Esophagus muscularis mucosa (tissue), 4 donors: ENCODE results near the gene DES. TPM values are rescaled to one million over a fixed set of nuclear protein-coding genes. Genes with fewer than 3 reads are reported as not detected.

Experiments
- DNase-seq: peaks from one replicate; pipeline ENCODE4 v3.0.0-alpha.2; 2017; ENCODE audit errors: extremely low spot score
- H3K27ac ChIP-seq, 4 donors: fragments of 200-600 bp; sonication (generic); replicated peaks in 1 of 4; 1 replicate in 3 of 4; 2 replicates in 1 of 4; pipeline ENCODE4 v1.5.1; 2016 to 2019; ENCODE audit warnings: mild to moderate bottlenecking in 1 of 4
- H3K27me3 ChIP-seq, 4 donors: fragments of 200-600 bp; sonication (generic); one replicate each; pipeline versions ENCODE4 v1.5.1 to v1.6.0; 2016 to 2019
- H3K36me3 ChIP-seq, 4 donors: fragments of 200-600 bp; sonication (generic); one replicate each; pipeline ENCODE4 v1.5.1; 2016 to 2019
- H3K4me1 ChIP-seq, 4 donors: fragments of 200-600 bp; sonication (generic); one replicate each; pipeline ENCODE4 v1.5.1; 2016 to 2019
- H3K4me3 ChIP-seq, 4 donors: fragments of 200-600 bp; sonication (generic); 1 replicate in 2 of 4; 2 replicates in 2 of 4; pipeline ENCODE4 v1.5.1; 2016 to 2019; ENCODE audit warnings: mild to moderate bottlenecking in 4 of 4, moderate library complexity in 1 of 4
- H3K9me3 ChIP-seq, 4 donors: fragments of 200-600 bp; sonication (generic); 1 replicate in 3 of 4; 2 replicates in 1 of 4; pipeline ENCODE4 v1.5.1; 2016 to 2019
- CTCF ChIP-seq, 3 experiments: fragments of 200-600 bp in 2 of 3; fragments of 450-650 bp in 1 of 3; sonication (generic) in 2 of 3; IDR thresholded peaks; one replicate each; pipeline ENCODE4 v1.5.1; 2017 to 2019; ENCODE audit warnings: antibody characterized with exemption in 3 of 3, mild to moderate bottlenecking in 2 of 3, moderate library complexity in 1 of 3
- EP300 ChIP-seq: sonication (generic); formaldehyde crosslinking; IDR thresholded peaks from one replicate; pipeline ENCODE4 v1.6.1; 2017; ENCODE audit warnings: antibody characterized with exemption
- POLR2A ChIP-seq: fragments of 450-650 bp; IDR thresholded peaks from one replicate; pipeline ENCODE4 v1.6.1; 2017; ENCODE audit warnings: antibody characterized with exemption, moderate library complexity, mild to moderate bottlenecking, low read depth
- POLR2AphosphoS5 ChIP-seq, 2 donors: sonication (generic); formaldehyde crosslinking; IDR thresholded peaks; one replicate each; pipeline ENCODE4 v1.6.1; 2017; ENCODE audit warnings: antibody characterized with exemption in 2 of 2
- WGBS: methylation state at CpG from one replicate; pipeline ENCODE4 v1.1.5; 2018; 5-methylcytosine and 5-hydroxymethylcytosine counted together
- intact Hi-C: fragments of 100-400 bp; cut with DNase I; formaldehyde crosslinking; loops from one replicate; pipeline ENCODE4 v1.15.1; 2023
- total RNA-seq, 4 donors: library from RNA; depleted of rRNA; stranded (reverse); fragments of >200 nt; gene quantifications; one replicate each; pipeline versions ENCODE4 v1.1.0 to v1.2.1, GENCODE V29; 2016

DES gene
- total RNA-seq, 4 donors from 2014 or later = 19,781 to 23,770 (median 22,752) TPM

- 18% methylated on average over 15 of the region's 15 CpGs for WGBS
- DNase-seq = no peak
- peak overlapping the region; percentile 86 to 97 (median 94) for H3K27ac ChIP-seq
These were observed 15.3 kb upstream of the DES start for GRCh38 chr2:219402665-219403515.

GRCh38 chr2:219403861-219404260 is 14.3 kb upstream of the DES start:
- Histone ChIP-seq H3K27me3 (no peaks in the 10 kb centered on the region), H3K27ac (peak overlapping the region; percentile 86 to 97 (median 94)), H3K4me1 (peaks cover 54 to 77% (median 70%) of the 10 kb centered on the region in 4 donors), H3K4me3 (no peak overlapping the region), H3K36me3 (no peaks in the 10 kb centered on the region), H3K9me3 (no peaks in the 10 kb centered on the region)
- 76% methylated on average over 9 of the region's 9 CpGs for WGBS
- DNase-seq = no peak
- TF ChIP-seq POLR2AphosphoS5 (IDR thresholded peaks at IDR 0.05) = no peak
- TF ChIP-seq CTCF (IDR thresholded peaks at IDR 0.05) = no peak
- TF ChIP-seq POLR2A = no peak
- no peak for TF ChIP-seq EP300
- intact Hi-C loops = no loop called here

More at GRCh38 chr2:219402665-219403515, 15.3 kb upstream of the DES start:
- TF ChIP-seq POLR2AphosphoS5 (IDR thresholded peaks at IDR 0.05) = peak; percentile 39 to 62
- TF ChIP-seq CTCF (IDR thresholded peaks at IDR 0.05) = peak; percentile 93 to 98 (median 98)
- TF ChIP-seq EP300 = no peak
- H3K36me3 ChIP-seq = no peaks in the 10 kb centered on the region
- H3K27me3 ChIP-seq = no peaks in the 10 kb centered on the region
- intact Hi-C loops = no loop called here
- H3K9me3 ChIP-seq = no peaks in the 10 kb centered on the region
- H3K4me1 ChIP-seq = peaks cover 45 to 74% (median 69%) of the 10 kb centered on the region in 4 donors
- H3K4me3 ChIP-seq = no peak overlapping the region

GRCh38 chr2:219404291-219404910 is 13.8 kb upstream of the DES start:
- 54% methylated on average over 10 of the region's 10 CpGs for WGBS
- peaks cover 60 to 77% (median 70%) of the 10 kb centered on the region in 4 donors for H3K4me1 ChIP-seq
- H3K27ac ChIP-seq = peak overlapping the region; percentile 86 to 97 (median 94)

GRCh38 chr2:219404954-219405353 is 13.2 kb upstream of the DES start:
- Histone ChIP-seq H3K27ac (peak overlapping the region; percentile 86 to 97 (median 94)), H3K27me3 (no peaks in the 10 kb centered on the region), H3K4me3 (peak overlapping the region; percentile 4 to 25 (median 24)), H3K36me3 (no peaks in the 10 kb centered on the region), H3K4me1 (peaks cover 65 to 77% (median 75%) of the 10 kb centered on the region in 4 donors), H3K9me3 (no peaks in the 10 kb centered on the region)
- DNase-seq = no peak
- 59% methylated on average over 7 of the region's 7 CpGs for WGBS
- intact Hi-C loops = loop anchor here (5.0 kb wide), 1 partner anchor 42 kb away; no protein-coding TSS in a partner anchor
- no peak for TF ChIP-seq EP300
- no peak for TF ChIP-seq CTCF (IDR thresholded peaks at IDR 0.05)
- peak; percentile 2 to 28 for TF ChIP-seq POLR2AphosphoS5 (IDR thresholded peaks at IDR 0.05)
- TF ChIP-seq POLR2A = peak; percentile 27

More at GRCh38 chr2:219404291-219404910, 13.8 kb upstream of the DES start:
- Histone ChIP-seq H3K27me3 (no peaks in the 10 kb centered on the region), H3K36me3 (no peaks in the 10 kb centered on the region), H3K9me3 (no peaks in the 10 kb centered on the region), H3K4me3 (peak overlapping the region; percentile 4 to 25 (median 24))
- no peak for DNase-seq
- intact Hi-C loops = no loop called here
- TF ChIP-seq POLR2A (no peak), CTCF (IDR thresholded peaks at IDR 0.05) (peak in 1 of 3 experiments; percentile 5), EP300 (peak; percentile 73), POLR2AphosphoS5 (IDR thresholded peaks at IDR 0.05) (peak in 1 of 2 donors; percentile 40)
